ENCODE results near the gene ZMAT5. TPM values are rescaled to one million over a fixed set of nuclear protein-coding genes. Genes with fewer than 3 reads are reported as not detected.
A peak's percentile ranks its signal among the peaks of the same experiment; 100 is the strongest.

Gene ZMAT5
- total and polyA plus RNA-seq, 7 donors = 13.2 to 33.7 (median 24.6) TPM

DNA sequence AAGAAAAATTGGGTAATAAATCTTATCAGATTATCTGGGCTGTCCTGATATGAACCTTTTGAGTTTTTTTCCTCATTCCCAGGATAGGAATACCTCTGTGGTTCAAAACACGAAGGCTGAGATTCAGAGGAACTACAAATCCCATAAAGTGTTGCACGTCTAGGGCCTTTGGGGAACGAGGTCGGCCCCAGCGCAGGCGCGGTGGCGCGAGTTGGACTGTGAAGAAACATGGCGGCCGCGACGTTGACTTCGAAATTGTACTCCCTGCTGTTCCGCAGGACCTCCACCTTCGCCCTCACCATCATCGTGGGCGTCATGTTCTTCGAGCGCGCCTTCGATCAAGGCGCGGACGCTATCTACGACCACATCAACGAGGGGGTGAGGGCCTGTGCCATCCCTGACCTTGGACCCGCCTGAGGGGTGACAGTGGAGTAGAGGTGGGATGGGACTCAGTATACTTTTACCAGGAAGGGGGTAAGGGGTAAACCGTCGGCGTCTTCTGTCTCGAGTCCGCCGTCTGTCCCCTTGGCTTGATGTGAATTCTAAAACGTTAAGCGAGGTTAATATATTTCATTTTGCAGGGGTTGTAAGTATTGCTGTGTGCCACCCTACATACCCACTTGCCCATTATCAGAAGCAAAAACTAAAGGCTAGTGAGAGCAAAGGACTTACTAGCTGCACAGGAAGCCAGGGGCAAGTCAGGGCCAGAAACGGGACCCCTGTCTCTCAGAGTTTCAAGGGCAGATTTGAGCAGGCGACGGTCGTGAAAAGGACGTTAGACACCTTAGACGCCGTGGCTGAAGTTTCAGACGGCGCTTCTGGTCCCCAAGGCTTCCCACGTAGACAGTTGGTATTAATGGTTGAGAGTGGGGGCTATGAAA is 604 bp upstream of the ZMAT5 start, which contains the start of gene UQCR10:
UQCR10 (plus strand) TSS at position 199 of the 881 bp plus-strand sequence; CDS start at position 229, 30 bp downstream.
- Histone ChIP-seq H3K36me3 (peaks cover 13 to 23% (median 15%) of the 10 kb centered on the region in 4 donors), H3K4me1 (peaks cover 0 to 37% (median 27%) of the 10 kb centered on the region in 4 donors), H3K9me3 (no peaks in the 10 kb centered on the region), H3K4me3 (peak within 1 kb of the TSS; percentile 75 to 96 (median 88)), H3K27ac (peak within 1 kb of the TSS; percentile 88 to 94 (median 90)), H3K27me3 (no peaks in the 10 kb centered on the region)
- intact Hi-C loops (cut with DNase I) = loop anchor here (2.0 to 10.0 kb wide), 3 partner anchors 71 to 235 kb away; partner anchors contain the start of gene ASCC2
- WGBS, 2 donors = 0 to 10% methylated on average over 46 of the region's 46 CpGs
- TF ChIP-seq POLR2AphosphoS5 (IDR thresholded peaks at IDR 0.05) (peak; percentile 77 to 91 (median 88)), POLR2A (IDR thresholded peaks at IDR 0.05) (peak; percentile 46 to 71), EP300 (IDR thresholded peaks at IDR 0.05) (no peak)
- TF ChIP-seq, protein P1, sequence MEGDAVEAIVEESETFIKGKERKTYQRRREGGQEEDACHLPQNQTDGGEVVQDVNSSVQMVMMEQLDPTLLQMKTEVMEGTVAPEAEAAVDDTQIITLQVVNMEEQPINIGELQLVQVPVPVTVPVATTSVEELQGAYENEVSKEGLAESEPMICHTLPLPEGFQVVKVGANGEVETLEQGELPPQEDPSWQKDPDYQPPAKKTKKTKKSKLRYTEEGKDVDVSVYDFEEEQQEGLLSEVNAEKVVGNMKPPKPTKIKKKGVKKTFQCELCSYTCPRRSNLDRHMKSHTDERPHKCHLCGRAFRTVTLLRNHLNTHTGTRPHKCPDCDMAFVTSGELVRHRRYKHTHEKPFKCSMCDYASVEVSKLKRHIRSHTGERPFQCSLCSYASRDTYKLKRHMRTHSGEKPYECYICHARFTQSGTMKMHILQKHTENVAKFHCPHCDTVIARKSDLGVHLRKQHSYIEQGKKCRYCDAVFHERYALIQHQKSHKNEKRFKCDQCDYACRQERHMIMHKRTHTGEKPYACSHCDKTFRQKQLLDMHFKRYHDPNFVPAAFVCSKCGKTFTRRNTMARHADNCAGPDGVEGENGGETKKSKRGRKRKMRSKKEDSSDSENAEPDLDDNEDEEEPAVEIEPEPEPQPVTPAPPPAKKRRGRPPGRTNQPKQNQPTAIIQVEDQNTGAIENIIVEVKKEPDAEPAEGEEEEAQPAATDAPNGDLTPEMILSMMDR (IDR thresholded peaks at IDR 0.05) = no peak
- peak; percentile 96 for DNase-seq

DNA sequence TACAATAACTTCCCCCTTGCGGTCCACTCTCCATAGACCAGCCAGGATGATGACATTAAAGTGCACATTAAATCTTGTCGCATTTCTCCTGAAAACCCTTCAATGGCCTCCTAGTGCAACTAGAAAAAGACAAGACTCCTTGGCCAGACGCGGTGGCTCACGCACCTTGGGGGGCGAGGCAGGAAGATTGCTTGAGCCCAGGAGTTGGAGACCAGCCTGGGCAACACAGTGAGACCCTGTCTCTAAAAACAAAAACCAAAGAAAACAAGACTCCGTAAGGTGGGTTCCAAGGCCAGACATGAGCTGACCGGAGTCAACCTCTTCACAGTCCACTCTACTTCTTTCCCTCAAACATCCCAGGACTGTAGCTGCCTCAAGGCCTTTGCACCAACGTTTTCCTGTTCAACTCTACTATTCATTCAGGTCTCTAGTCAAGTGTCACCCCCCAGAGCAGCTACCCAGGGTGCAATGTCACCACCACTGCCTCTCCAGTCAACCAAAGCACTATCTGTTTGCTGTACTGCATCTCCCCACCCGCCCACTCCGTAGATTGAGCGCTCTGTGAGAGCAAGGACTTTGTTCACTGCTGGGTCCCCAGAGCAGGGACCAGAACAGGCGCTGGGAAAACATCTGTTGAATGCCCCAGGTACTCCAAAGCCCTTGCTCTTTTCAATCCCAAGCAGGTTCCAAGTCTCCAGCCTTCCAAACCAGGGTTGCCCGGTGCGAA is 739 bp downstream of the ZMAT5 start:
- Histone ChIP-seq H3K9me3 (no peaks in the 10 kb centered on the region), H3K27me3 (no peaks in the 10 kb centered on the region), H3K27ac (peak overlapping the region; percentile 88 to 94 (median 90)), H3K4me3 (peak overlapping the region; percentile 75 to 96 (median 88)), H3K4me1 (peaks cover 0 to 33% (median 27%) of the 10 kb centered on the region in 4 donors), H3K36me3 (peaks cover 13 to 17% (median 15%) of the 10 kb centered on the region in 4 donors)
- intact Hi-C loops (cut with DNase I) = loop anchor here (2.0 to 10.0 kb wide), 3 partner anchors 73 to 236 kb away; partner anchors contain the start of gene ASCC2
- WGBS, 2 donors = 52 to 55% methylated on average over 15 of the region's 15 CpGs
- no peak for DNase-seq
- TF ChIP-seq, protein P1 (IDR thresholded peaks at IDR 0.05) = no peak
- no peak for TF ChIP-seq EP300 (IDR thresholded peaks at IDR 0.05)
- no peak for TF ChIP-seq POLR2AphosphoS5 (IDR thresholded peaks at IDR 0.05)
- TF ChIP-seq POLR2A (IDR thresholded peaks at IDR 0.05) = no peak

GRCh38 chr22:29762263-29762662 is 4.5 kb downstream of the ZMAT5 start:
- DNase-seq = no peak
- TF ChIP-seq POLR2AphosphoS5 (IDR thresholded peaks at IDR 0.05) = no peak
- no peak for TF ChIP-seq POLR2A (IDR thresholded peaks at IDR 0.05)
- TF ChIP-seq, protein P1 (IDR thresholded peaks at IDR 0.05) = no peak
- TF ChIP-seq EP300 (IDR thresholded peaks at IDR 0.05) = no peak
- no peaks in the 10 kb centered on the region for H3K36me3 ChIP-seq
- H3K27ac ChIP-seq = no peak overlapping the region
- peaks cover 0 to 13% (median 11%) of the 10 kb centered on the region in 4 donors for H3K4me1 ChIP-seq
- no peaks in the 10 kb centered on the region for H3K27me3 ChIP-seq
- no peak overlapping the region for H3K4me3 ChIP-seq
- WGBS, 2 donors = 80 to 95% methylated on average over 15 of the region's 15 CpGs
- intact Hi-C loops (cut with DNase I) = loop anchor here (10.0 kb wide), 1 partner anchor 137 kb away; no protein-coding TSS in a partner anchor
- H3K9me3 ChIP-seq = no peaks in the 10 kb centered on the region

DNA sequence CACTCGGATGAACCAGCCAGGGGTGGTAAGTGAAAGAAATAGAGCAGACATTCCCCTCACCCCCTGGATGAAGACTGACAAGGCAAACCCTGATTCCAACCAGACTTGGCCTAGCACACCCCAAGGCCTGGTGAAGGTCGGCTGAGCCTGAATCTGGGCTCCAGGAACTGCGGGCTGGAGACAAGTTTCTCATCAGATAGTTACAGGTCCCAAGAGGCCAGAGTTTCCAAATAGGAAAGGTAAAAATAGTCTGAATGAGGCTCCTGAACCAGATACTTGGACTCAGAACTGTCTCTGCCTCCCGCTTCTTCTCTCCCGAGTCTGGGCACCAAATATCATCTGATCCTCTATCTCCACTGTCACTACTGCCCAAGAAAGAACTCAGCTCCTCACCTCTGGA is 7.8 kb downstream of the ZMAT5 start:
- intact Hi-C loops (cut with DNase I) = no loop called here
- TF ChIP-seq EP300 (IDR thresholded peaks at IDR 0.05) (no peak), POLR2AphosphoS5 (IDR thresholded peaks at IDR 0.05) (no peak), POLR2A (IDR thresholded peaks at IDR 0.05) (no peak)
- TF ChIP-seq, protein P1 (IDR thresholded peaks at IDR 0.05) = no peak
- no peaks in the 10 kb centered on the region for H3K9me3 ChIP-seq
- no peak for DNase-seq
- H3K27ac ChIP-seq = no peak overlapping the region
- 73 to 90% methylated on average over 5 of the region's 5 CpGs for WGBS, 2 donors
- no peaks in the 10 kb centered on the region for H3K4me1 ChIP-seq
- no peak overlapping the region for H3K4me3 ChIP-seq
- peaks cover 0 to 7% (median 1%) of the 10 kb centered on the region in 4 donors for H3K36me3 ChIP-seq
- H3K27me3 ChIP-seq = no peaks in the 10 kb centered on the region

Data from sigmoid colon (tissue), 7 donors.